AG10803 (cell line): Measurements from ENCODE around the gene SNAI3.
A peak's percentile ranks its signal among the peaks of the same experiment; 100 is the strongest.

Experiments used
- DNase-seq: peaks from one replicate; pipeline ENCODE4 v3.0.0; 2010; ENCODE audit warnings: low read depth
- H3K4me3 ChIP-seq: 2 replicates; pipeline ENCODE4 v1.5.1; 2011; ENCODE audit warnings: mild to moderate bottlenecking, low read length, control low read depth
- TF ChIP-seq, protein P1 (sequence below): conservative IDR thresholded peaks from 2 replicates; pipeline ENCODE4 v1.5.1; 2011; ENCODE audit warnings: mild to moderate bottlenecking, low read length, control low read depth, inconsistent platforms

The SNAI3 gene

DNA sequence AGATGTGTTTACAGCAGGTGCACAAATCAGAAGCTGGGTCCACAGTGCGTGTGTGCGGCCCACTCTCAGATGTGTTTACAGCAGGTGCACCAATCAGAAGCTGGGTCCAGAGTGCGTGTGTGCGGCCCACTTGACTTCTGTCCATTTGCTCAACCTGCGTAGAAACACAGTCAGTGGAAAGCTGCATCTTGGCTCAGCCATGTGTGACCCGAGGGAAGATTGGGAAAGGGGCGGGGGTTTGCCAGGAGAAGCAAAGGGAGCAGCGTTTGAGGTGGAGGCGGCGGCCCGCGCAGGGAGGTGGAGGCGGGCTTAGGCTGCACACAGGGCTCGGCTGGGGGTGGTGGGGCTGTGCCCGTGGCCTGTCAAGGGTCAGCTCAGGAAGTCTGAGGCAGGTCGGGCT is 24.2 kb upstream of the SNAI3 start:
- TF ChIP-seq, protein P1, sequence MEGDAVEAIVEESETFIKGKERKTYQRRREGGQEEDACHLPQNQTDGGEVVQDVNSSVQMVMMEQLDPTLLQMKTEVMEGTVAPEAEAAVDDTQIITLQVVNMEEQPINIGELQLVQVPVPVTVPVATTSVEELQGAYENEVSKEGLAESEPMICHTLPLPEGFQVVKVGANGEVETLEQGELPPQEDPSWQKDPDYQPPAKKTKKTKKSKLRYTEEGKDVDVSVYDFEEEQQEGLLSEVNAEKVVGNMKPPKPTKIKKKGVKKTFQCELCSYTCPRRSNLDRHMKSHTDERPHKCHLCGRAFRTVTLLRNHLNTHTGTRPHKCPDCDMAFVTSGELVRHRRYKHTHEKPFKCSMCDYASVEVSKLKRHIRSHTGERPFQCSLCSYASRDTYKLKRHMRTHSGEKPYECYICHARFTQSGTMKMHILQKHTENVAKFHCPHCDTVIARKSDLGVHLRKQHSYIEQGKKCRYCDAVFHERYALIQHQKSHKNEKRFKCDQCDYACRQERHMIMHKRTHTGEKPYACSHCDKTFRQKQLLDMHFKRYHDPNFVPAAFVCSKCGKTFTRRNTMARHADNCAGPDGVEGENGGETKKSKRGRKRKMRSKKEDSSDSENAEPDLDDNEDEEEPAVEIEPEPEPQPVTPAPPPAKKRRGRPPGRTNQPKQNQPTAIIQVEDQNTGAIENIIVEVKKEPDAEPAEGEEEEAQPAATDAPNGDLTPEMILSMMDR = no peak
- no peak for DNase-seq
- H3K4me3 ChIP-seq = no peak overlapping the region

DNA sequence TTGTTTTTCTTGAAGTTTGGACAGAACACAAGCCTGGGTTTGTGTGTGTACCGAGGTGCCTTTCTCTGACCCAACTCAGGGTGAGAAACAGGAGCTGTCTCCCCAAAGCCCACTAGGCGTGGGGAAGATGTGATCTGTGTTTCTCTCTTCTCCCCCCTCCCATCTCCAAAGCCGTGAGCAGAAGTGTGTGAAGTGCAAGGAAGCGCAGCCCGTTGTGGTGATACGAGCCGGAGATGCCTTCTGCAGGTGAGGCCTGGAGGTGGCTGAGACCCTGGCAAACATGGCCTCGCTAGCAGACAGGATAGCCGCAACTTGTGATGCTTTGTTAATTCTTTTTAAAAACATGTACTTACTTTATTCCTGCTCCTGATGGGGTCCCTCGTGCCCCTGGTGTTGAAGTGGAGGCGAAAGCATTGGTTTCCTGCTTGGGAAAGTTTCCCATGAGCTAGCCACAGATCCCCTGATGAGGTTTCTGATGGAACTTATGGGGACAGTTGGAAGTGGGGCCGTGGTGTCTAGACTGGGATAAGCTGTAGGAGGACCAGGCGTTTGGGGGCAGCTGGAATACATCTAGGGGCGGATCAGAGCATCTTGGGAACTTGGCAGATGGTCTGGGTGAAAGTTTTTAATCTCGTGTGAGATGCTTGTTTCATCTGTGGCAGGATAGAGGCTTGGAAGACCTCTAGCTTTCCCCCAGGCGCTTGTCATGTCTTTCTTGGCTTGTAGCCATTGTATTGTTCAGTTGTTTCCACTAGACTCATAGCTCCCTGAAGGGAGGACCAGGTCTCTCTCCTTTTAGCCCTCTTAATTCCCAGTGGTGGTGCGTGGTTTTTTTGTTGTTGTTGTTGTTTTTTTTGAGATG is 20.9 kb upstream of the SNAI3 start:
- TF ChIP-seq, protein P1 = no peak
- DNase-seq = no peak
- peak overlapping the region; percentile 96 for H3K4me3 ChIP-seq

DNA sequence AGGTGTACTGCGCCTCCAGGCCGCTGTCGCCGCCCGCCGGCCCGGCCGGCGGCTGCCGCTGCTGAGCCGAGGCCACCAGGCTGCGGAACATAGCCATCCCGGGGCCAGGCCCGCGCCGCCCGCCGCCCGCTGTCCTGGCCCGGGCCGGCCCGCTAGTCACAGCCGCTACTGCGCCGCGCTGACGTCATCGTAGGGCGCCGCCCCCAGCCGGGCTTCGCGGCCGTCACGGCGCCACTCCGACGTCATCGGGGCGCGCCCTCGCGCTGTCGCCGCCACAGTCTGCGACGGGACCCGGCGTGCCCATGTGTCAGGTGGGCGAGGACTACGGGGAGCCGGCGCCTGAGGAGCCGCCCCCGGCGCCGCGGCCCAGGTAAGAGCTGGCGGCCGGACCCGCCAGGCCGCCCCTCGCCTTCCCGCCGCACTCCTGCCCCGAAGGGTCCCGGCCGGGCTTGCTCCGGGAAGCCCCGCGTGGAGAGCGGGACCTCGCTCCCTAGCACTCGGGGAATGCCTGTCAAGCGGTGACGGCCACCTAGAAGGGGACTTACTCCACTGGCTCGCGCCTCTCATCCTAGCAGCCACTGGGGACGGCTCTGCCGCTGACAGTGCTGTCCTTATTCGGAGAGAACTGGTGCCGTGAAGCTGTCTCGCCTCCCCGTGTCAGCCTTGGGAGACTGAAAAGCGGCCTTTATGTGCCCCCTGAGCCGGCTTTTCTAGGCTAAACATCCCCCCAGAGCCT is 20.1 kb upstream of the SNAI3 start, which contains the start of the genes CTU2 and RNF166:
CTU2 (plus strand) TSS at position 275 of the 736 bp plus-strand sequence; CDS start at position 303, 28 bp downstream.
RNF166 (minus strand) TSS at position 180 of the 736 bp plus-strand sequence; CDS start at position 97, 83 bp downstream.
- DNase-seq = peak; percentile 79
- TF ChIP-seq, protein P1 = no peak
- peak within 1 kb of the TSS; percentile 96 for H3K4me3 ChIP-seq

DNA sequence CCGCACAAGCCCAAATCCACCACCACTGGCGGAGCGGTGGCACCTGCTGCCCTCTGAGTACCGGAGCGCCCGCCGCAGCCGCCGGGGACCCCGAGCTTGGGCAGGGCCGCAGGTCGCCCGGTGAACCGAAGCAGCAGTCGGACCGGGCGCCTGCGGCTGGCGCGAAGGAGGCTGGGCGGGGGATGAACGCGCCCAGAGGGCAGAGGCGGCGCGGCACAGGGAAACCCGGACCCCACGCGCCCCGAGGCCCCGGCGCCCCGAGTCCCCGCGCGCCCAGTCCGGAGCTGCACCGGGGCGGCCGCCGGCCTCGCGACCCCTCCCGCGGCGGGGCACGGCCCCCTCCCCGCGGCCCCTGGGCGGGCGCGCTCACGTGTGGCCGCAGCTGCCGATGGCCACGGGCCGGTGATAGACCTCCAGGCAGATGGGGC is 19.5 kb upstream of the SNAI3 start:
- peak overlapping the region; percentile 62 for H3K4me3 ChIP-seq
- TF ChIP-seq, protein P1 = no peak
- DNase-seq = no peak

DNA sequence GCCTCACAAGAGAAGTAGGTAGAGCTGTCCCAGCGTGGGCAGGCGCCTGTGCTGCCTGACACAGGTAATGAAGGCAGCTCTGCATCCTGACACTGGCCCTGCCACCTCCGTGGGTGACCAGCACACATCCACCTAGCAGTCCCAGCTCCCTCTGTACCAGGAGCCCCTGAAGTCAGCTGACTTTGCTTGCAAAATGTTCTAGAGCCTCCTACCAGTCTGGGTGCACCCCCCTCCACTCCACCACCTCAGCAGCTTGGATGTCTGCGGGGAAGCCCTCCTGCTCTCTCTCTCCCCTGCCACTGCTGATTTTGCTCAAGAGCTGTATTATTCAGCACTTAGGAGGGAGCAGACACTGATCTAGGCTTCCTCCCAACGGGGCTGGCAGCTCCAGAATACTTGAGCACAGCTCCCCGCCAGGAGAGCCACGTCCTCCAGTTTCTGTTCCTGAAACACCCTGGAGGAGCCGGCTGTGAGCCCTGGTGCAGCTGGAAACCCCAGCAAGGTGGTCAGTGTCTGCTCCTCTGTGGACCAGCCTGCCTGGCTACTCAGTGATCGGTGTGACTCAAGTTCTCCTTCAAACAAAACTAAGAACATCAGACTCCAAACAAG is 18.9 kb upstream of the SNAI3 start:
- TF ChIP-seq, protein P1 = no peak
- peak; percentile 37 for DNase-seq
- H3K4me3 ChIP-seq = peak overlapping the region; percentile 62

DNA sequence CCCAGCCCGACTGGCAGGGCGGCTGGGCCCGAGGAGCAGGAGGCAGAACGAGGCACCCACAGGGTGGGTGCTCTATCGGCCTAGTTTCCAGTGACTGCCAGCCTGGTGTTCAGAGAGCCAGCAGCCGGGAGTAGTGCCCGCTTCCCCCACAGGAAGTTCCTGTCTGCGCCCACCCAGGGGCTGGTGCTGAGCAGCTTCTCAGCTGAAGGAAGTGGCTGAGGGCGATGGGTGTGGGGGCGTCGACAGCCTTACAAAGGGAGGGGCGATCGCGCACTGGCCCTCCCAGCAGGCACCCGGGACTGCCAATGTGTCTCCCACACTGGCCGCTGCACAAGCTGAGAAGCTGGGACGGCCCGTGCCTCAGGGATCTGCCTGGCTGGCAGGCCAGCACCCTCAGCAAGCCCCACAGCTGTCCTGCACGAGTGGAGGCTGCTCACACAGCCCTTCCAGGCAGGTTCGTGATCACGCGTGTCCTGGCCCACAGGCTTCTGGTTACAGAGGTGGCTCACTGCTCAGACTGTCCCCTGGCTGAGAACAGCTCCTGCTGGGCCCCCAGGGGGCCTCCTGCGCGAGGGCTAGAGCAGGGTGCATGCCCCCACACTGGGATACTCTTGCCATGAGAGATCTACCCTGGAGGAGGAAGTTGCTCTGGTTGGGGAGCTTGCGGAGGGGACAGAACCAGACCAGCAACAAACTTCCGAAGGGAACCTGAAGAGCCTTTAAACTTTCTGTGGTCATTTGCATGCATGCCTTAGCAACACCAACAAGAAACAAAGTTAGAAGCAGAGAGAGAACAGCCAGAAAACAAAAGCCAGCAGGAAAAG is 17.4 kb upstream of the SNAI3 start:
- DNase-seq = no peak
- H3K4me3 ChIP-seq = no peak overlapping the region
- TF ChIP-seq, protein P1 = no peak
